Smooth muscle cell (in vitro differentiated cells): ENCODE data around the gene LACTB. TPM values are rescaled to one million over a fixed set of nuclear protein-coding genes. Genes with fewer than 3 reads are reported as not detected.
A peak's percentile ranks its signal among the peaks of the same experiment; 100 is the strongest.

Source experiments
- DNase-seq: peaks from one replicate; lab custom pipeline; 2025; ENCODE audit not compliant: unreplicated experiment; lab: John Stamatoyannopoulos, UW
- H2AFZ ChIP-seq: fragments of 200-600 bp; sonication (generic); 2 replicates; pipeline ENCODE4 v1.6.0; 2016; ENCODE audit warnings: antibody characterized with exemption, low read depth, mild to moderate bottlenecking
- H3F3A ChIP-seq: fragments of 200-600 bp; sonication (generic); 2 replicates; pipeline ENCODE4 v1.6.0; 2017; ENCODE audit warnings: antibody characterized with exemption, low read depth
- H3K27ac ChIP-seq: fragments of 200-600 bp; sonication (generic); 2 replicates; pipeline ENCODE4 v1.5.1; 2016; ENCODE audit warnings: low read depth, mild to moderate bottlenecking
- H3K27me3 ChIP-seq: fragments of 200-600 bp; sonication (generic); 2 replicates; pipeline ENCODE4 v1.6.1; 2016; ENCODE audit warnings: low read depth, mild to moderate bottlenecking
- H3K36me3 ChIP-seq: fragments of 200-600 bp; sonication (generic); 2 replicates; pipeline ENCODE4 v1.5.1; 2016; ENCODE audit warnings: low read depth
- H3K4me1 ChIP-seq: fragments of 200-600 bp; sonication (generic); 2 replicates; pipeline ENCODE4 v1.5.1; 2016; ENCODE audit warnings: low read depth
- H3K4me2 ChIP-seq: fragments of 200-600 bp; sonication (generic); 2 replicates; pipeline ENCODE4 v1.6.0; 2016; ENCODE audit warnings: mild to moderate bottlenecking
- H3K4me3 ChIP-seq: fragments of 200-600 bp; sonication (generic); 2 replicates; pipeline ENCODE4 v1.5.1; 2016; ENCODE audit warnings: mild to moderate bottlenecking
- H3K79me2 ChIP-seq: fragments of 200-600 bp; sonication (generic); 2 replicates; pipeline ENCODE4 v1.6.0; 2016; ENCODE audit warnings: low read depth, mild to moderate bottlenecking
- H3K9ac ChIP-seq: fragments of 200-600 bp; sonication (generic); 2 replicates; pipeline ENCODE4 v1.6.0; 2016; ENCODE audit warnings: low read depth
- H3K9me3 ChIP-seq: fragments of 200-600 bp; sonication (generic); replicated peaks from 2 replicates; pipeline ENCODE4 v1.5.1; 2016; ENCODE audit warnings: low read depth
- H4K20me1 ChIP-seq: fragments of 200-600 bp; sonication (generic); 2 replicates; pipeline ENCODE4 v1.6.0; 2016; ENCODE audit warnings: low read depth
- WGBS: methylation state at CpG from one replicate; pipeline ENCODE4 v1.1.7; 2016; ENCODE audit warnings: low lambda C conversion rate; 5-methylcytosine and 5-hydroxymethylcytosine counted together
- polyA plus RNA-seq: library from polyadenylated mRNA; unstranded; fragments of >200 nt; fragmentation: Nextera tagmentation; extraction: Ambion mirVana; gene quantifications from 2 replicates; pipeline ENCODE4 v1.2.1, GENCODE V29; 2016
- total RNA-seq: library from RNA; depleted of rRNA; stranded (reverse); fragments of >200 nt; gene quantifications from 2 replicates; pipeline ENCODE4 v1.2.3, GENCODE V29; 2014
- TF ChIP-seq, protein P1 (sequence below): fragments of 200-600 bp; sonication (generic); IDR thresholded peaks from 2 replicates; pipeline ENCODE4 v1.5.1; 2017; ENCODE audit warnings: borderline replicate concordance, mild to moderate bottlenecking, antibody characterized with exemption; ENCODE audit not compliant: insufficient read depth, poor library complexity, severe bottlenecking

LACTB gene
- total and polyA plus RNA-seq, 2 experiments from 2014 or later, result 9.0 to 12.5 TPM

DNA sequence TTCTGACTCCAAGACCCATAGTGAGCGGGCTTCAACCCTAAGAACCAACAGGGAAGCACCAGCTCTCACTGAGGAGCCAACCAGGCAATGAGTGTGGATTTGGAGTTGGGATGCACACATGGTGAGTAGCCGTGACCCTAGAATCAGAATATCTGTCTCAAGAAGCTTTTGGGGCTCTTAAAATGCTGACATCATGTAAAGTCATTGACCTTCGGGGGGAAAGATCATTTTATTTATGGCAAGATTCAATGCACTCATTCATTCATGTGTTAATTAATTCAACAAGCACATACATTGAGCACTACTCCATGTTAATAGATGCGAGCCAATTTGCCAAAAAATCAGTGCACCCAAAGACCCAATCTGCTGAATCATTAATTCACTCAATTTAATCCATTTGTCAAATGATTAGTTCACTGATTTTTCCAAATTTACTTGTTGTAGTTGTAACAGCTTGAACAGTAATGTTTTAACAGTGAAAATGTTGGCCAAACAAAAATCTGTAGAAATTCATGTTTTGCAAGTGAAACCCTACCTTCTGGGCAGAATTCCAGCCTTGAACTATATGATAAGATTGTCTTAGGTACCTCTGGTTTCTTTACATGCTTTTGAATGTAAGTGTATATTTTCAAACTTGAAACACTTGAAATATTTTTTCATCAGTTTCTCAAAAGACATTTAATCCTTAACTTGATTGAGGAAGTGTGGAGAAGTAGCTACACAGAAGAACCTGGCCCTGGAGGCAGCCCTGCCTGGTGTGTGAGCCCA, 29.8 kb upstream of the LACTB start:
- no peaks in the 10 kb centered on the region for H3K79me2 ChIP-seq
- DNase-seq, result no peak
- H3F3A ChIP-seq, result peaks cover 14% of the 10 kb centered on the region
- H3K4me1 ChIP-seq, result peaks cover 27% of the 10 kb centered on the region
- no peak overlapping the region for H3K27ac ChIP-seq
- TF ChIP-seq, protein P1, sequence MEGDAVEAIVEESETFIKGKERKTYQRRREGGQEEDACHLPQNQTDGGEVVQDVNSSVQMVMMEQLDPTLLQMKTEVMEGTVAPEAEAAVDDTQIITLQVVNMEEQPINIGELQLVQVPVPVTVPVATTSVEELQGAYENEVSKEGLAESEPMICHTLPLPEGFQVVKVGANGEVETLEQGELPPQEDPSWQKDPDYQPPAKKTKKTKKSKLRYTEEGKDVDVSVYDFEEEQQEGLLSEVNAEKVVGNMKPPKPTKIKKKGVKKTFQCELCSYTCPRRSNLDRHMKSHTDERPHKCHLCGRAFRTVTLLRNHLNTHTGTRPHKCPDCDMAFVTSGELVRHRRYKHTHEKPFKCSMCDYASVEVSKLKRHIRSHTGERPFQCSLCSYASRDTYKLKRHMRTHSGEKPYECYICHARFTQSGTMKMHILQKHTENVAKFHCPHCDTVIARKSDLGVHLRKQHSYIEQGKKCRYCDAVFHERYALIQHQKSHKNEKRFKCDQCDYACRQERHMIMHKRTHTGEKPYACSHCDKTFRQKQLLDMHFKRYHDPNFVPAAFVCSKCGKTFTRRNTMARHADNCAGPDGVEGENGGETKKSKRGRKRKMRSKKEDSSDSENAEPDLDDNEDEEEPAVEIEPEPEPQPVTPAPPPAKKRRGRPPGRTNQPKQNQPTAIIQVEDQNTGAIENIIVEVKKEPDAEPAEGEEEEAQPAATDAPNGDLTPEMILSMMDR, result no peak
- H3K4me2 ChIP-seq, result no peak overlapping the region
- H3K9me3 ChIP-seq, result no peaks in the 10 kb centered on the region
- H3K27me3 ChIP-seq, result no peaks in the 10 kb centered on the region
- H3K9ac ChIP-seq, result no peak overlapping the region
- WGBS, result 75% methylated on average over 4 of the region's 4 CpGs
- no peaks in the 10 kb centered on the region for H4K20me1 ChIP-seq
- H2AFZ ChIP-seq, result no peak overlapping the region
- no peaks in the 10 kb centered on the region for H3K36me3 ChIP-seq
- H3K4me3 ChIP-seq, result no peak overlapping the region

DNA sequence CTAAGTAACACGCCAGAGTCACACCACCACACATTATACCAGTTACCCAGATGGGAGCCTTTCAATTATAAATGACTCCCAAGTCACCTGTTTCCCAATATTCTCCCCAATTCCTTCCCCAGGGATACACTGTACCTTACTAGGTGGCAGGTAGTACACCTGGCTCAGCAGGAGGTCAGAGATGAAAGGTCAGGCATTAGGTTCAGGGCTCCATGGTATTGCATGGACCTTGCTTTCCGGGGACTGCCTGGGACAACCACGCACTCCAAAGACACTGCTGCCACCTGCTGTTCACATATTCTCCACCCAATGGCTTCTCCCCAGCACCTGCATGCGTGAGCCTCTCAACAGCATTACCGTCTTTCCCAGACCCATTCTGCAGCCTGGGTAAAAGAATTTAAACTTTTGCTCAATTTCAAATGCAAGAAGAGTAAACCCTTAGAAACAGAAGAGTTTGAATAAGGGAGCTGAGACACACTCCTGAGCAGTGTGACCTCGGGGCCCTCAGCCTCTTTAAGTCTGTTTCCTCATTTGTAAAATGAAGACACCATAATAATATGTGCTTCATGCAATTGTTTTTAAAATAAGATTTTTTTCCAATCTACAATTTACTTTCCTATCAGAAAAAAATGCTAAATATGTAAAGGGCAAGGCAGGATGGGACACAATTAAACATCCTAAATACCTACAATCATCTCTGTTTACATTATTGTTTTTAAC, 28.0 kb upstream of the LACTB start:
- Histone ChIP-seq H3K27ac (no peak overlapping the region), H4K20me1 (no peaks in the 10 kb centered on the region), H3F3A (peaks cover 10% of the 10 kb centered on the region), H3K4me1 (peaks cover 21% of the 10 kb centered on the region), H3K9ac (no peak overlapping the region), H3K4me3 (no peak overlapping the region), H3K9me3 (no peaks in the 10 kb centered on the region), H3K27me3 (no peaks in the 10 kb centered on the region), H3K36me3 (no peaks in the 10 kb centered on the region), H3K79me2 (no peaks in the 10 kb centered on the region), H3K4me2 (peak overlapping the region; percentile 72), H2AFZ (no peak overlapping the region)
- no peak for DNase-seq
- TF ChIP-seq, protein P1, result peak; percentile 79
- WGBS, result 30% methylated on average over 6 of the region's 6 CpGs

DNA sequence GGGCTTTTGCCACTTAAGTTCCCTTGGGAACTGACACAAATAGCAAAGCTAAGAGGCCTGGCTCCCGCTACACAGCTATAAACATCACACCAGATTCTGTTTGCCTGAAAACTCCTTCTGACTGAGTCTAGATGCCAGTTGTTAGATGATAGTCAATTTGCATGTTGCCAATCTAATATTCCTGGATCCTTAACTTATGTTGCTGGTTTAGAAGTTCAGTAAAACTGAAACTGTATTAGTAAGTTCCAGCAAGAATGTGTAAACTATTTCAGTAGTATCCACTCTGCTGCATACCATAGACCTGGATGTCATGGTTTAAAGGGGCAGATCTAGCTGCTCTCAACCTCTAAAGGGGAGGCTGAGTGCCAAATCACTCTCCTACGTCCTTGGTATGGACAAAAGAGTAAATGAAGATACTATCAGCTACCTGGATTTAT, 27.1 kb upstream of the LACTB start:
- TF ChIP-seq, protein P1, result no peak
- no peak for DNase-seq
- no peaks in the 10 kb centered on the region for H3K27me3 ChIP-seq
- peak overlapping the region; percentile 7 for H3K9ac ChIP-seq
- WGBS, result 24% methylated on average over 2 of the region's 2 CpGs
- H3K4me1 ChIP-seq, result peaks cover 14% of the 10 kb centered on the region
- H4K20me1 ChIP-seq, result no peaks in the 10 kb centered on the region
- no peaks in the 10 kb centered on the region for H3K79me2 ChIP-seq
- H3K36me3 ChIP-seq, result no peaks in the 10 kb centered on the region
- H3K4me3 ChIP-seq, result no peak overlapping the region
- peaks cover 4% of the 10 kb centered on the region for H3F3A ChIP-seq
- H3K4me2 ChIP-seq, result peak overlapping the region; percentile 72
- no peaks in the 10 kb centered on the region for H3K9me3 ChIP-seq
- H2AFZ ChIP-seq, result peak overlapping the region; percentile 23
- peak overlapping the region; percentile 41 for H3K27ac ChIP-seq
